ENCODE results near the gene ADPRHL1.

ADPRHL1 gene

GRCh38 chr13:113414335-113414734 lies 39.0 kb downstream of the ADPRHL1 start:
- TF ChIP-seq CTCF (IDR thresholded peaks at IDR 0.05; ENCODE audit: low read depth, low read length) = no peak
- DNase-seq (ENCODE audit: low read depth, low spot score) = no peak
- H3K4me3 ChIP-seq (ENCODE audit: low read depth, low read length) = no peak overlapping the region
- in situ Hi-C loops (cut with HindIII; ENCODE audit: low sequenced_read_pairs) = no loop called here

GRCh38 chr13:113413898-113414282 lies 39.4 kb downstream of the ADPRHL1 start:
- TF ChIP-seq CTCF (IDR thresholded peaks at IDR 0.05; ENCODE audit: low read depth, low read length) = no peak

GRCh38 chr13:113413178-113413897 lies 40.0 kb downstream of the ADPRHL1 start:
- no peak for TF ChIP-seq CTCF (IDR thresholded peaks at IDR 0.05; ENCODE audit: low read depth, low read length)
- in situ Hi-C loops (cut with HindIII; ENCODE audit: low sequenced_read_pairs) = no loop called here
- peak; percentile 25 for DNase-seq (ENCODE audit: low read depth, low spot score)
- no peak overlapping the region for H3K4me3 ChIP-seq (ENCODE audit: low read depth, low read length)

More at GRCh38 chr13:113413898-113414282, 39.4 kb downstream of the ADPRHL1 start:
- no peak for DNase-seq (ENCODE audit: low read depth, low spot score)
- in situ Hi-C loops (cut with HindIII; ENCODE audit: low sequenced_read_pairs) = no loop called here
- no peak overlapping the region for H3K4me3 ChIP-seq (ENCODE audit: low read depth, low read length)

GRCh38 chr13:113412440-113412839 lies 40.8 kb downstream of the ADPRHL1 start:
- no peak for DNase-seq (ENCODE audit: low read depth, low spot score)
- TF ChIP-seq CTCF (IDR thresholded peaks at IDR 0.05; ENCODE audit: low read depth, low read length) = no peak
- in situ Hi-C loops (cut with HindIII; ENCODE audit: low sequenced_read_pairs) = no loop called here
- no peak overlapping the region for H3K4me3 ChIP-seq (ENCODE audit: low read depth, low read length)

GRCh38 chr13:113411216-113412023 lies 41.9 kb downstream of the ADPRHL1 start:
- H3K4me3 ChIP-seq (ENCODE audit: low read depth, low read length) = no peak overlapping the region
- peak; percentile 96 for DNase-seq (ENCODE audit: low read depth, low spot score)

More at GRCh38 chr13:113411216-113412023, 41.9 kb downstream of the ADPRHL1 start:
- TF ChIP-seq CTCF (IDR thresholded peaks at IDR 0.05; ENCODE audit: low read depth, low read length) = no peak
- in situ Hi-C loops (cut with HindIII; ENCODE audit: low sequenced_read_pairs) = no loop called here
